ENCODE data around the gene VWA3B. TPM values are rescaled to one million over a fixed set of nuclear protein-coding genes. Genes with fewer than 3 reads are reported as not detected.

Gene VWA3B
- total RNA-seq, 1 donor from 2014 or later = not detected

- H3K36me3 Mint-ChIP-seq (ENCODE audit: low read depth) = no peaks in the 10 kb centered on the region
- H3K9me3 Mint-ChIP-seq (ENCODE audit: low read depth) = no peaks in the 10 kb centered on the region
- H3K4me1 Mint-ChIP-seq (ENCODE audit: low read depth) = no peaks in the 10 kb centered on the region
- no peak overlapping the region for H3K27ac Mint-ChIP-seq (ENCODE audit: unreplicated experiment)
- DNase-seq (ENCODE audit: low spot score) = no peak
- TF ChIP-seq CTCF (IDR thresholded peaks at IDR 0.05) = no peak
- no peak overlapping the region for H3K4me3 Mint-ChIP-seq (ENCODE audit: unreplicated experiment)
- H3K27me3 Mint-ChIP-seq (ENCODE audit: low read depth) = peaks cover 20% of the 10 kb centered on the region
Measured at GRCh38 chr2:98308068-98308467, 221.1 kb downstream of the VWA3B start.

- no peaks in the 10 kb centered on the region for H3K4me1 Mint-ChIP-seq (ENCODE audit: low read depth)
- no peak for TF ChIP-seq CTCF (IDR thresholded peaks at IDR 0.05)
- peaks cover 20% of the 10 kb centered on the region for H3K27me3 Mint-ChIP-seq (ENCODE audit: low read depth)
- no peaks in the 10 kb centered on the region for H3K36me3 Mint-ChIP-seq (ENCODE audit: low read depth)
- H3K9me3 Mint-ChIP-seq (ENCODE audit: low read depth) = no peaks in the 10 kb centered on the region
- DNase-seq (ENCODE audit: low spot score) = no peak
- no peak overlapping the region for H3K4me3 Mint-ChIP-seq (ENCODE audit: unreplicated experiment)
- no peak overlapping the region for H3K27ac Mint-ChIP-seq (ENCODE audit: unreplicated experiment)
Measured at GRCh38 chr2:98308532-98308931, 221.6 kb downstream of the VWA3B start.

- H3K36me3 Mint-ChIP-seq (ENCODE audit: low read depth) = no peaks in the 10 kb centered on the region
- no peak overlapping the region for H3K4me3 Mint-ChIP-seq (ENCODE audit: unreplicated experiment)
- no peaks in the 10 kb centered on the region for H3K4me1 Mint-ChIP-seq (ENCODE audit: low read depth)
- no peak for DNase-seq (ENCODE audit: low spot score)
- no peak for TF ChIP-seq CTCF (IDR thresholded peaks at IDR 0.05)
- H3K27ac Mint-ChIP-seq (ENCODE audit: unreplicated experiment) = no peak overlapping the region
- H3K9me3 Mint-ChIP-seq (ENCODE audit: low read depth) = no peaks in the 10 kb centered on the region
- peaks cover 20% of the 10 kb centered on the region for H3K27me3 Mint-ChIP-seq (ENCODE audit: low read depth)
Measured at GRCh38 chr2:98309580-98309979, 222.6 kb downstream of the VWA3B start.

- no peaks in the 10 kb centered on the region for H3K4me1 Mint-ChIP-seq (ENCODE audit: low read depth)
- no peak for DNase-seq (ENCODE audit: low spot score)
- no peak overlapping the region for H3K27ac Mint-ChIP-seq (ENCODE audit: unreplicated experiment)
- TF ChIP-seq CTCF (IDR thresholded peaks at IDR 0.05) = no peak
- H3K36me3 Mint-ChIP-seq (ENCODE audit: low read depth) = no peaks in the 10 kb centered on the region
- no peak overlapping the region for H3K4me3 Mint-ChIP-seq (ENCODE audit: unreplicated experiment)
- H3K27me3 Mint-ChIP-seq (ENCODE audit: low read depth) = peaks cover 20% of the 10 kb centered on the region
- no peaks in the 10 kb centered on the region for H3K9me3 Mint-ChIP-seq (ENCODE audit: low read depth)
Measured at GRCh38 chr2:98310010-98310409, 223.0 kb downstream of the VWA3B start.

- no peak overlapping the region for H3K27ac Mint-ChIP-seq (ENCODE audit: unreplicated experiment)
- H3K9me3 Mint-ChIP-seq (ENCODE audit: low read depth) = no peaks in the 10 kb centered on the region
- no peaks in the 10 kb centered on the region for H3K4me1 Mint-ChIP-seq (ENCODE audit: low read depth)
- no peak for DNase-seq (ENCODE audit: low spot score)
- TF ChIP-seq CTCF (IDR thresholded peaks at IDR 0.05) = no peak
- peaks cover 15% of the 10 kb centered on the region for H3K27me3 Mint-ChIP-seq (ENCODE audit: low read depth)
- H3K4me3 Mint-ChIP-seq (ENCODE audit: unreplicated experiment) = no peak overlapping the region
- no peaks in the 10 kb centered on the region for H3K36me3 Mint-ChIP-seq (ENCODE audit: low read depth)
Measured at GRCh38 chr2:98311090-98311489, 224.1 kb downstream of the VWA3B start.
